Spleen (tissue), 11 donors: ENCODE measurements around the gene PDE1A. TPM values are rescaled to one million over a fixed set of nuclear protein-coding genes. Genes with fewer than 3 reads are reported as not detected.

Experiments used
- DNase-seq: peaks from one replicate; pipeline ENCODE4 v3.0.0-alpha.2; 2020
- H3K27ac ChIP-seq, 8 donors: fragments of 200-600 bp; sonication (generic) in 7 of 8; 1 replicate in 4 of 8; 2 replicates in 4 of 8; pipeline versions ENCODE4 v1.5.0 to v1.8.0; 2016 to 2021; ENCODE audit warnings: inconsistent platforms in 4 of 8, mild to moderate bottlenecking in 4 of 8, moderate library complexity in 1 of 8
- H3K27me3 ChIP-seq, 7 donors: fragments of 200-600 bp; sonication (generic) in 6 of 7; replicated peaks in 1 of 7; 1 replicate in 4 of 7; 2 replicates in 3 of 7; pipeline versions ENCODE4 v1.5.0 to v1.8.0; 2016 to 2021; ENCODE audit warnings: inconsistent platforms in 3 of 7, mild to moderate bottlenecking in 1 of 7
- H3K36me3 ChIP-seq, 6 donors: fragments of 200-600 bp; sonication (generic) in 5 of 6; 1 replicate in 4 of 6; 2 replicates in 2 of 6; pipeline versions ENCODE4 v1.5.0 to v1.8.0; 2016 to 2021; ENCODE audit warnings: inconsistent platforms in 2 of 6
- H3K4me1 ChIP-seq, 6 donors: fragments of 200-600 bp; sonication (generic) in 5 of 6; 1 replicate in 3 of 6; 2 replicates in 3 of 6; pipeline versions ENCODE4 v1.5.0 to v1.8.0; 2016 to 2021; ENCODE audit warnings: inconsistent platforms in 3 of 6
- H3K4me3 ChIP-seq, 8 donors: fragments of 200-600 bp; sonication (generic) in 7 of 8; 1 replicate in 4 of 8; 2 replicates in 4 of 8; pipeline versions ENCODE4 v1.5.0 to v1.8.0; 2016 to 2021; ENCODE audit warnings: inconsistent platforms in 4 of 8, mild to moderate bottlenecking in 4 of 8, moderate library complexity in 2 of 8
- H3K9me3 ChIP-seq, 8 donors: fragments of 200-600 bp; sonication (generic) in 7 of 8; 1 replicate in 4 of 8; 2 replicates in 4 of 8; pipeline versions ENCODE4 v1.5.0 to v1.8.0; 2016 to 2021; ENCODE audit warnings: inconsistent platforms in 4 of 8
- POLR2A ChIP-seq, 3 donors: fragments of 450-650 bp; IDR thresholded peaks; one replicate each; pipeline ENCODE4 v1.5.1; 2017; ENCODE audit warnings: antibody characterized with exemption in 3 of 3, mild to moderate bottlenecking in 1 of 3
- POLR2AphosphoS5 ChIP-seq, 3 donors: sonication (generic); formaldehyde crosslinking; IDR thresholded peaks; one replicate each; pipeline ENCODE4 v1.5.1; 2017; ENCODE audit warnings: antibody characterized with exemption in 3 of 3
- WGBS, 5 donors: extraction: QIAGEN DNeasy Blood & Tissue Kit in 3 of 5; methylation state at CpG; one replicate each; pipeline versions ENCODE4 v1.1.5 to v1.1.7; 2013 to 2018; 5-methylcytosine and 5-hydroxymethylcytosine counted together
- intact Hi-C: fragments of 100-400 bp; cut with DNase I; formaldehyde crosslinking; loops from one replicate; pipeline ENCODE4 v1.15.0; 2023; ENCODE audit warnings: low total_unique reads
- polyA plus RNA-seq, 3 donors: library from polyadenylated mRNA; stranded (reverse); fragments of 200-250 nt; gene quantifications; one replicate each; pipeline ENCODE4 v1.2.1, GENCODE V29; 2013
- total RNA-seq, 7 donors: library from RNA; depleted of rRNA in 3 of 7; stranded (reverse); fragments of >200 nt in 3 of 7; fragmentation: NEBNext Ultra II Directional in 4 of 7; extraction: Animal tissue kit (Norgen Biotek cat#: 25700) in 4 of 7; gene quantifications; one replicate each; pipeline versions ENCODE4 v1.1.0 to v1.2.1, GENCODE V29; 2016 to 2021
- TF ChIP-seq, protein P1 (sequence below), 11 experiments: fragments of 200-600 bp in 7 of 11; fragments of 450-650 bp in 4 of 11; sonication (generic) in 4 of 11; IDR thresholded peaks in 8 of 11; conservative IDR thresholded peaks in 3 of 11; 1 replicate in 7 of 11; 2 replicates in 4 of 11; pipeline versions ENCODE4 v1.4.0 to v1.8.0; 2016 to 2021; ENCODE audit warnings: antibody characterized with exemption in 11 of 11, inconsistent platforms in 4 of 11, mild to moderate bottlenecking in 1 of 11
- donor health status: healthy with polysubstance abuse.
- donor health status: DM: no; HTN: no; CAD: no; lungs with moderate emphysema.
- donor health status: DM: no; HTN: no; CAD: no.
- donor health status: Bipolar disorder and iron deficiency.
- donor health status: healthy.
- donor health status: DM: no; HTN: no; CAD: no.
- donor health status: DM: yes; HTN: yes; CAD: no.

Gene PDE1A
- total and polyA plus RNA-seq, 10 donors: 1.5 to 7.8 (median 2.8) TPM

DNA sequence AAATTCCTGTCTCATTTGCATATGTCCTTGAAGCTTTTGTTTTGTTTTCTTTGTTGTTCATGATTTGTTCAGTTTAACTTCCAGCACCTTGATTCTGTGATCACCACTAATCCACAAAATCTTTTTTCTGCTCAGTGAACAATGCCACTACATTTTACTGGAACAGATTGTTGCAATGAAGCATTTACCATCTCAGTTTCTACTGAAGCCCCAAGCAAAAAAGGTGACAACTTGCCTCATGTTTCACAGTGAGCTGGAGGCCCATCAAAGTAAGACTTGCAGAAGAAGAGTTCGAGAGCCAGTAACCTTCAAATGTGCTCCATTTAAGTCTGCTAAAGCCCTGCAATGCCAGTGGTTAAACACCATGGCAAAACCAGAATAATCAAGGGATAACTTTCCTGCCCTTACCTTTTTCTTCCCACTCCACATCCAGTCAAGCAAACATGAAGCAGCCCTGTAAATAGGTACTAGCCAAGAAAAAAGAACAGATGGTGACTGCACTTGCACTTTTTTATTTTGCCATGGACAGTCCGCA lies 25.7 kb upstream of the PDE1A start:
- no peak for DNase-seq
- no peaks in the 10 kb centered on the region for H3K27me3 ChIP-seq
- no peak overlapping the region for H3K27ac ChIP-seq
- TF ChIP-seq POLR2A (IDR thresholded peaks at IDR 0.05) (no peak), POLR2AphosphoS5 (IDR thresholded peaks at IDR 0.05) (no peak)
- TF ChIP-seq, protein P1, sequence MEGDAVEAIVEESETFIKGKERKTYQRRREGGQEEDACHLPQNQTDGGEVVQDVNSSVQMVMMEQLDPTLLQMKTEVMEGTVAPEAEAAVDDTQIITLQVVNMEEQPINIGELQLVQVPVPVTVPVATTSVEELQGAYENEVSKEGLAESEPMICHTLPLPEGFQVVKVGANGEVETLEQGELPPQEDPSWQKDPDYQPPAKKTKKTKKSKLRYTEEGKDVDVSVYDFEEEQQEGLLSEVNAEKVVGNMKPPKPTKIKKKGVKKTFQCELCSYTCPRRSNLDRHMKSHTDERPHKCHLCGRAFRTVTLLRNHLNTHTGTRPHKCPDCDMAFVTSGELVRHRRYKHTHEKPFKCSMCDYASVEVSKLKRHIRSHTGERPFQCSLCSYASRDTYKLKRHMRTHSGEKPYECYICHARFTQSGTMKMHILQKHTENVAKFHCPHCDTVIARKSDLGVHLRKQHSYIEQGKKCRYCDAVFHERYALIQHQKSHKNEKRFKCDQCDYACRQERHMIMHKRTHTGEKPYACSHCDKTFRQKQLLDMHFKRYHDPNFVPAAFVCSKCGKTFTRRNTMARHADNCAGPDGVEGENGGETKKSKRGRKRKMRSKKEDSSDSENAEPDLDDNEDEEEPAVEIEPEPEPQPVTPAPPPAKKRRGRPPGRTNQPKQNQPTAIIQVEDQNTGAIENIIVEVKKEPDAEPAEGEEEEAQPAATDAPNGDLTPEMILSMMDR (IDR thresholded peaks at IDR 0.05 in 8 of 11, conservative IDR thresholded peaks at IDR 0.05 in 3 of 11): no peak
- intact Hi-C loops: no loop called here
- WGBS, 5 donors: 91 to 96% (median 94%) methylated on average over 2 of the region's 2 CpGs
- no peak overlapping the region for H3K4me3 ChIP-seq
- H3K9me3 ChIP-seq: no peaks in the 10 kb centered on the region
- H3K4me1 ChIP-seq: no peaks in the 10 kb centered on the region
- H3K36me3 ChIP-seq: no peaks in the 10 kb centered on the region

DNA sequence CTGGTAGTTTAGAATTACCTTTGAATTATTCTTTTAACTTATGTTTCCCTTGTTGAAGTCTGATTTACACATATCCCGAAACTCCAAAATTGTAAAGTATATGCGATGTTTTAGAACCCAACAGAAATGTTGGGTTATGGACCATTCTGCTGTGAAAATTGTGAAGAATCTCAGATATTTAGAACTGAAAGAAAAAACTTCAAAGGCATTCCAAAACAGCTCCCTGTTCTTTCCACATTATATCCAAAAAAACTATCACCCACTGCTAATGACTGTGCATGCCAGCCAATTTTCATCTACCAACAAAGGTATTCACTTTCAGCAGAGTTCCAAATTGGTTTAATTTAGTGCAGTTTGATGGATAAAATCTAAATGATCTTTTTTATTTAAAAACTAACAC lies 21.5 kb upstream of the PDE1A start:
- intact Hi-C loops: no loop called here

DNA sequence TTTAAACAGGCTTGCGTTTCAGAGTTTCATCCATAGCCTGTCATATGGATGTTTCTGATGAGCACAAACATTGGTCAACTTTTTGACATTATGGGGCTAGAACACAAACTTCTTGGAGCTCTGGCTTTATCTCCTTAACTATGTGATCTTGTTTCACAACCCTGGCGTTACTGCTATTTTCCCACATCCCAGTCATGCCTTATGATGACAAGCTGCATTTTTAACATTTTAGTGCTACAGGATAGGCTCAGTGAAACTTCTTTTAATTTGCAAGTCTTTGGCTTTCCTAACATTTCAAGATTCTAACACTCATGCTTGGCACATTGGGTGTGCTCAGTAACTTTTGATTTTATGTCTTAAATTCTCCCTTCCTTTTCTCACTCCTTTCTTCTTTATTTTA lies 21.0 kb upstream of the PDE1A start:
- Histone ChIP-seq H3K27me3 (no peaks in the 10 kb centered on the region), H3K27ac (no peak overlapping the region), H3K4me1 (no peaks in the 10 kb centered on the region), H3K4me3 (no peak overlapping the region), H3K9me3 (peaks cover 0 to 6% (median 2%) of the 10 kb centered on the region in 8 donors), H3K36me3 (no peaks in the 10 kb centered on the region)
- no peak for DNase-seq
- WGBS, 5 donors: 88 to 94% (median 90%) methylated on average over 2 of the region's 2 CpGs
- intact Hi-C loops: no loop called here
- no peak for TF ChIP-seq POLR2A (IDR thresholded peaks at IDR 0.05)
- TF ChIP-seq POLR2AphosphoS5 (IDR thresholded peaks at IDR 0.05): no peak
- TF ChIP-seq, protein P1 (IDR thresholded peaks at IDR 0.05 in 8 of 11, conservative IDR thresholded peaks at IDR 0.05 in 3 of 11): no peak

More for the DNA sequence above, 21.5 kb upstream of the PDE1A start:
- Histone ChIP-seq H3K27ac (no peak overlapping the region), H3K27me3 (no peaks in the 10 kb centered on the region), H3K36me3 (no peaks in the 10 kb centered on the region), H3K4me3 (no peak overlapping the region), H3K4me1 (no peaks in the 10 kb centered on the region), H3K9me3 (peaks cover 0 to 5% (median under 1%) of the 10 kb centered on the region in 8 donors)
- DNase-seq: no peak
- TF ChIP-seq POLR2AphosphoS5 (IDR thresholded peaks at IDR 0.05) (no peak), POLR2A (IDR thresholded peaks at IDR 0.05) (no peak)
- TF ChIP-seq, protein P1 (IDR thresholded peaks at IDR 0.05 in 8 of 11, conservative IDR thresholded peaks at IDR 0.05 in 3 of 11): no peak
- 94 to 98% (median 97%) methylated on average over 2 of the region's 2 CpGs for WGBS, 5 donors

DNA sequence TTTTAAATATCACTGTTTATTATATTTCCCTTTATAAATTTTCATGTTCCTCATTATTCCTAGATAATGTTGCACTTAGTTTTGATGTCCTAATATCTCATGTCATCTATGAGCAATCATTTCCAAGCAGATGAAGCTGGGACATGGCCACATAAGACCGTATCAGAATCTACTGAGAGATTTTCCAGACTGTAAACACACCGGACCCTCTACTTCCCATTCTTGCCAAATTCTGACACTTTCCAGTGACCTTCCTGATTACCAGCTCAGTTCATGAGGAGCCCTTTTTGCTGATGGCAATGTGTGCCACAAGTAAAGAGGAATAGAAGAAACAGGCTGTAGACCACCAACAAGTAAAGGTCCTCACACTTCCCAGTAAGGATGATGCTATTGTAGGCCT lies 20.3 kb upstream of the PDE1A start:
- Histone ChIP-seq H3K4me3 (no peak overlapping the region), H3K9me3 (peaks cover 0 to 6% (median 2%) of the 10 kb centered on the region in 8 donors), H3K27ac (no peak overlapping the region), H3K4me1 (no peaks in the 10 kb centered on the region), H3K36me3 (no peaks in the 10 kb centered on the region), H3K27me3 (no peaks in the 10 kb centered on the region)
- no peak for DNase-seq
- TF ChIP-seq, protein P1 (IDR thresholded peaks at IDR 0.05 in 8 of 11, conservative IDR thresholded peaks at IDR 0.05 in 3 of 11): no peak
- no peak for TF ChIP-seq POLR2A (IDR thresholded peaks at IDR 0.05)
- no peak for TF ChIP-seq POLR2AphosphoS5 (IDR thresholded peaks at IDR 0.05)
- WGBS, 5 donors: 64 to 89% (median 81%) methylated on average over 2 of the region's 2 CpGs
- intact Hi-C loops: no loop called here
